HepG2 (cell line): ENCODE results near the gene GAL3ST2. TPM values are rescaled to one million over a fixed set of nuclear protein-coding genes. Genes with fewer than 3 reads are reported as not detected.

Source experiments
- AKNA ChIP-seq: sonication (generic); formaldehyde crosslinking; IDR thresholded peaks from 2 replicates; pipeline ENCODE4 v1.4.0; 2020; ENCODE audit warnings: missing genetic modification reagents, borderline replicate concordance
- CC2D1A ChIP-seq: sonication (generic); formaldehyde crosslinking; IDR thresholded peaks from 2 replicates; pipeline ENCODE4 v1.8.1; 2023; ENCODE audit warnings: mild to moderate bottlenecking, missing genetic modification reagents
- ETS1 ChIP-seq: sonication (generic); formaldehyde crosslinking; IDR thresholded peaks from 2 replicates; pipeline ENCODE4 v1.4.0; 2020; ENCODE audit warnings: missing genetic modification reagents
- FOXO1 ChIP-seq: sonication (generic); formaldehyde crosslinking; IDR thresholded peaks from 2 replicates; pipeline ENCODE4 v1.4.0; 2020; ENCODE audit warnings: missing genetic modification reagents
- FUBP1 ChIP-seq: sonication (generic); formaldehyde crosslinking; IDR thresholded peaks from 2 replicates; pipeline ENCODE4 v1.5.1; 2020; ENCODE audit warnings: missing genetic modification reagents, mild to moderate bottlenecking, borderline replicate concordance
- KDM5B ChIP-seq: sonication (generic); formaldehyde crosslinking; IDR thresholded peaks from 2 replicates; pipeline ENCODE4 v1.4.0; 2020; ENCODE audit warnings: missing genetic modification reagents, mild to moderate bottlenecking, borderline replicate concordance
- MTA3 ChIP-seq: sonication (generic); formaldehyde crosslinking; IDR thresholded peaks from 2 replicates; pipeline ENCODE4 v1.4.0; 2020; ENCODE audit warnings: missing genetic modification reagents
- NFRKB ChIP-seq: fragments of 450-650 bp; IDR thresholded peaks from 2 replicates; pipeline ENCODE4 v1.6.1; 2017
- PBX3 ChIP-seq: sonication (generic); formaldehyde crosslinking; IDR thresholded peaks from 2 replicates; pipeline ENCODE4 v1.8.1; 2023; ENCODE audit warnings: missing genetic modification reagents, inconsistent platforms, borderline replicate concordance
- PTBP1 ChIP-seq: fragments of 200-400 bp; formaldehyde crosslinking; IDR thresholded peaks from 2 replicates; pipeline ENCODE4 v1.6.1; 2018; ENCODE audit warnings: low read length, low read depth; ENCODE audit not compliant: poor library complexity, severe bottlenecking
- REL ChIP-seq: sonication (generic); formaldehyde crosslinking; conservative IDR thresholded peaks from 2 replicates; pipeline ENCODE4 v1.8.0; 2022; ENCODE audit warnings: mild to moderate bottlenecking, missing genetic modification reagents, moderate library complexity
- TCF7L2 ChIP-seq: IDR thresholded peaks from 2 replicates; pipeline ENCODE4 v1.6.1; 2011; ENCODE audit warnings: mild to moderate bottlenecking, low read depth, low read length, moderate library complexity
- TEAD2 ChIP-seq: sonication (generic); formaldehyde crosslinking; IDR thresholded peaks from 2 replicates; pipeline ENCODE4 v1.9.0; 2021; ENCODE audit warnings: missing genetic modification reagents
- ZBTB7A ChIP-seq: sonication (generic); formaldehyde crosslinking; IDR thresholded peaks from 2 replicates; pipeline ENCODE4 v1.8.0; 2022; ENCODE audit warnings: mild to moderate bottlenecking, missing genetic modification reagents
- ZFP37 ChIP-seq: sonication (generic); formaldehyde crosslinking; IDR thresholded peaks from 2 replicates; pipeline ENCODE4 v1.4.0; 2020; ENCODE audit warnings: missing genetic modification reagents, borderline replicate concordance
- ZMAT5 ChIP-seq: sonication (generic); formaldehyde crosslinking; IDR thresholded peaks from 2 replicates; pipeline ENCODE4 v1.5.0; 2020; ENCODE audit warnings: mild to moderate bottlenecking, low read depth, missing genetic modification reagents, borderline replicate concordance
- ZMYM2 ChIP-seq: sonication (generic); formaldehyde crosslinking; IDR thresholded peaks from 2 replicates; pipeline ENCODE4 v1.8.0; 2022; ENCODE audit warnings: mild to moderate bottlenecking, missing genetic modification reagents
- ZNF496 ChIP-seq: sonication (generic); formaldehyde crosslinking; IDR thresholded peaks from 2 replicates; pipeline ENCODE4 v1.8.1; 2023; ENCODE audit warnings: mild to moderate bottlenecking, moderate library complexity, missing genetic modification reagents; ENCODE audit not compliant: insufficient replicate concordance
- polyA plus RNA-seq, 8 experiments: library from polyadenylated mRNA; depleted of rRNA in 3 of 8; stranded (reverse) in 7 of 8; unstranded in 1 of 8; fragments of >200 nt; fragmentation: Illumina TruSeq in 4 of 8; extraction: Trizol in 4 of 8; gene quantifications; 2 replicates each; pipeline versions ENCODE4 v1.2.1 to v1.2.3, GENCODE V29; 2011 to 2016; ENCODE audit warnings: low read depth in 4 of 8, missing spikeins in 1 of 8, mixed read lengths in 1 of 8; ENCODE audit not compliant: insufficient read depth in 1 of 8
- total RNA-seq, 5 experiments: library from RNA; depleted of rRNA; stranded (reverse); fragments of >200 nt; fragmentation: Illumina TruSeq; extraction: Trizol; gene quantifications; 2 replicates each; pipeline ENCODE4 v1.2.3, GENCODE V29; 2016; ENCODE audit warnings: low read depth in 1 of 5

The GAL3ST2 gene
- total and polyA plus RNA-seq, 2 of the 13 experiments (the other 11 are each of a cell fraction or from before 2014, with no cell fraction given) = 0.17 to 0.20 TPM

GRCh38 chr2:241771286-241772062, 5.1 kb upstream of the GAL3ST2 start (continued):
- peak; percentile 94 for TF ChIP-seq ZBTB7A
- TF ChIP-seq CC2D1A (CRISPR knock-in tag) = peak; percentile 83; the same call in 1 of the 2 replicates
- TF ChIP-seq ETS1 (CRISPR knock-in tag) = 0 out of 2 replicates have a peak, but pooled peaks have one; percentile 22
- TF ChIP-seq REL (CRISPR knock-in tag) = no peak; the same call in none of the 2 replicates
- TF ChIP-seq FOXO1 (CRISPR knock-in tag) = peak; percentile 14; the same call in 1 of the 2 replicates
- 0 out of 2 replicates have a peak, but pooled peaks have one; percentile 54 for TF ChIP-seq ZMAT5 (CRISPR knock-in tag)
- TF ChIP-seq ZFP37 = 0 out of 2 replicates have a peak, but pooled peaks have one; percentile 7
- no peak for TF ChIP-seq TCF7L2
- TF ChIP-seq PBX3 (CRISPR knock-in tag) = 0 out of 2 replicates have a peak, but pooled peaks have one; percentile 7
- no peak for TF ChIP-seq PTBP1
- TF ChIP-seq ZNF496 (CRISPR knock-in tag) = no peak
- no peak for TF ChIP-seq AKNA (CRISPR knock-in tag)
- no peak for TF ChIP-seq MTA3 (CRISPR knock-in tag)
- TF ChIP-seq ZMYM2 = peak; percentile 77; the same call in 1 of the 2 replicates
- TF ChIP-seq KDM5B (CRISPR knock-in tag) = peak; percentile 86; the same call in 1 of the 2 replicates
- no peak for TF ChIP-seq NFRKB
- no peak for TF ChIP-seq FUBP1 (CRISPR knock-in tag)
- no peak; the same call in 1 of the 2 replicates for TF ChIP-seq TEAD2
